ENCODE data around the gene CD28. TPM values are rescaled to one million over a fixed set of nuclear protein-coding genes. Genes with fewer than 3 reads are reported as not detected.

Gene CD28
- total RNA-seq, 1 donor from 2014 or later, result 59.3 TPM

- Mint-ChIP-seq H3K4me1 (ENCODE audit: low read depth) (peaks cover 75% of the 10 kb centered on the region), H3K4me3 (ENCODE audit: low read depth) (no peak overlapping the region), H3K27me3 (ENCODE audit: low read depth) (no peaks in the 10 kb centered on the region), H3K36me3 (ENCODE audit: low read depth) (peaks cover 63% of the 10 kb centered on the region), H3K27ac (peak overlapping the region; percentile 56), H3K9me3 (peaks cover 15% of the 10 kb centered on the region)
- intact Hi-C loops (cut with micrococcal nuclease), result loop anchor here (5.0 kb wide), 1 partner anchor 264 kb away; no protein-coding TSS in a partner anchor
- DNase-seq (ENCODE audit: low spot score), result no peak
Observed at GRCh38 chr2:203743441-203743981, 37.1 kb downstream of the CD28 start.

- intact Hi-C loops (cut with micrococcal nuclease), result loop anchor here (5.0 kb wide), 1 partner anchor 263 kb away; no protein-coding TSS in a partner anchor
- DNase-seq (ENCODE audit: low spot score), result no peak
- H3K27ac Mint-ChIP-seq, result peak overlapping the region; percentile 73
- H3K36me3 Mint-ChIP-seq (ENCODE audit: low read depth), result peaks cover 64% of the 10 kb centered on the region
- no peak overlapping the region for H3K4me3 Mint-ChIP-seq (ENCODE audit: low read depth)
- peaks cover 15% of the 10 kb centered on the region for H3K9me3 Mint-ChIP-seq
- peaks cover 75% of the 10 kb centered on the region for H3K4me1 Mint-ChIP-seq (ENCODE audit: low read depth)
- H3K27me3 Mint-ChIP-seq (ENCODE audit: low read depth), result no peaks in the 10 kb centered on the region
Observed at GRCh38 chr2:203744091-203744490, 37.7 kb downstream of the CD28 start.

GRCh38 chr2:203745267-203745666 lies 38.8 kb downstream of the CD28 start:
- Mint-ChIP-seq H3K36me3 (ENCODE audit: low read depth) (peaks cover 61% of the 10 kb centered on the region), H3K27ac (no peak overlapping the region), H3K27me3 (ENCODE audit: low read depth) (no peaks in the 10 kb centered on the region), H3K4me3 (ENCODE audit: low read depth) (no peak overlapping the region), H3K9me3 (peaks cover 15% of the 10 kb centered on the region), H3K4me1 (ENCODE audit: low read depth) (peaks cover 70% of the 10 kb centered on the region)
- no peak for DNase-seq (ENCODE audit: low spot score)
- intact Hi-C loops (cut with micrococcal nuclease), result no loop called here

- intact Hi-C loops (cut with micrococcal nuclease), result no loop called here
- Mint-ChIP-seq H3K4me3 (ENCODE audit: low read depth) (peak overlapping the region; percentile 22), H3K4me1 (ENCODE audit: low read depth) (peaks cover 52% of the 10 kb centered on the region), H3K27ac (peak overlapping the region; percentile 74), H3K27me3 (ENCODE audit: low read depth) (no peaks in the 10 kb centered on the region), H3K36me3 (ENCODE audit: low read depth) (peaks cover 65% of the 10 kb centered on the region), H3K9me3 (peaks cover 15% of the 10 kb centered on the region)
- no peak for DNase-seq (ENCODE audit: low spot score)
Observed at GRCh38 chr2:203748331-203749126, 42.1 kb downstream of the CD28 start.

DNA sequence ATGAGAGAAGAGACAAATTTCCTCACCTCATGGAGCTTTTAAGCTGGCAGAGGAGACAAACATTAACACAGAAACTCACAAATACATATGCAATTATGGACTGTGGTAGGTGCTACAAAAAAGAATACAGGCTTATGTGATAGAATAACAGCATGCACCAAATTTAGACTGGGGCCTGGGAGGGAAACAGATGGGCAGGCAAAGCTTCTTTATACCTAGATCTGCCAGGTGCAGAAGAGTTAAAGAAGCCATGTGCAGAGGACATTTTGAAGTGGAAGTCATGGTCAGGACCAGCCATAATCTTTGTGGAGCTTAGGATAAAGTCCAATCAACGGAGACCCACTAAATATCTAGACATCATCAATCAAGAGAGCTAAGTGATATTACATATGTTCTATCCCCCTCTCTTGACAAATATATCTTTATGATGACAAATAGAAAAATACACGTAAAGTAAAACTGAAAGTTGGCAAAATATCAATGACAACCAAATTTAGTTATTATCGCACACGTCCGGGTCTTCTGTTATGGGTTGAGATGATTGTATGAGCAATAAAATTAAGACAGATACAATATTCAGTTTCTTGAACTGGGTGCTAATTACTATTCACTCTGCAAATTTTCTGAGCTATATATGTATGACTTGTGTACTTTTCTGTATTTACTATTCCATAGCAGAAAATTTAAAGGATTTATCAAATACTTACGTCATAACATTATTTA lies 44.1 kb downstream of the CD28 start:
- Mint-ChIP-seq H3K9me3 (peaks cover 20% of the 10 kb centered on the region), H3K4me3 (ENCODE audit: low read depth) (no peak overlapping the region), H3K27me3 (ENCODE audit: low read depth) (no peaks in the 10 kb centered on the region), H3K36me3 (ENCODE audit: low read depth) (peaks cover 68% of the 10 kb centered on the region), H3K4me1 (ENCODE audit: low read depth) (peaks cover 43% of the 10 kb centered on the region), H3K27ac (peak overlapping the region; percentile 53)
- DNase-seq (ENCODE audit: low spot score), result no peak
- intact Hi-C loops (cut with micrococcal nuclease), result loop anchor here (1.0 kb wide), 1 partner anchor 9 kb away; no protein-coding TSS in a partner anchor

- no peak for DNase-seq (ENCODE audit: low spot score)
- peaks cover 33% of the 10 kb centered on the region for H3K9me3 Mint-ChIP-seq
- intact Hi-C loops (cut with micrococcal nuclease), result no loop called here
- H3K4me1 Mint-ChIP-seq (ENCODE audit: low read depth), result peaks cover 38% of the 10 kb centered on the region
- peaks cover 71% of the 10 kb centered on the region for H3K36me3 Mint-ChIP-seq (ENCODE audit: low read depth)
- H3K27me3 Mint-ChIP-seq (ENCODE audit: low read depth), result no peaks in the 10 kb centered on the region
- peak overlapping the region; percentile 31 for H3K27ac Mint-ChIP-seq
- H3K4me3 Mint-ChIP-seq (ENCODE audit: low read depth), result no peak overlapping the region
Observed at GRCh38 chr2:203751685-203752271, 45.3 kb downstream of the CD28 start.

DNA sequence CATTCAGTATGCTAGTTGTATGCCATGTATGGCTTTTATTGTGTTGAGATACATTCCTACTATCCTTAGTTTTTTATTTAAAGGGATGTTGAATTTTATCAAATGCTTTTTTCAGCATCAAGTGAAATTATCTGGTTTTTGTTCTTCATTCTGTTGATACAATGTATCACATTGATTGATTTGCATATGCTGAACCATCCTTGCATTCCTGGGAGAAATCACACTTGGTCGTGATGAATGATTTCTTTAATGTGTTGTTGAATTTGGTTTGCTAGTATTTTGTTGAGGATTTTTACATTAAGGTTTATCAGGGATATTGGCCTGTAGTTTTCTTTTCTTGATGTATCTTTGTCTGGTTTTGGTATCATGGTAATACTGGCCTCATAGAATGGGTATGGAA lies 49.7 kb downstream of the CD28 start:
- Mint-ChIP-seq H3K4me3 (ENCODE audit: low read depth) (no peak overlapping the region), H3K36me3 (ENCODE audit: low read depth) (peaks cover 79% of the 10 kb centered on the region), H3K4me1 (ENCODE audit: low read depth) (peaks cover 18% of the 10 kb centered on the region), H3K27ac (no peak overlapping the region), H3K27me3 (ENCODE audit: low read depth) (no peaks in the 10 kb centered on the region), H3K9me3 (peaks cover 47% of the 10 kb centered on the region)
- intact Hi-C loops (cut with micrococcal nuclease), result no loop called here
- no peak for DNase-seq (ENCODE audit: low spot score)

- intact Hi-C loops (cut with micrococcal nuclease), result no loop called here
- DNase-seq (ENCODE audit: low spot score), result no peak
- peaks cover 66% of the 10 kb centered on the region for H3K36me3 Mint-ChIP-seq (ENCODE audit: low read depth)
- no peaks in the 10 kb centered on the region for H3K27me3 Mint-ChIP-seq (ENCODE audit: low read depth)
- no peak overlapping the region for H3K4me3 Mint-ChIP-seq (ENCODE audit: low read depth)
- no peak overlapping the region for H3K27ac Mint-ChIP-seq
- peaks cover 43% of the 10 kb centered on the region for H3K9me3 Mint-ChIP-seq
- peaks cover 35% of the 10 kb centered on the region for H3K4me1 Mint-ChIP-seq (ENCODE audit: low read depth)
Observed at GRCh38 chr2:203758841-203759689, 52.6 kb downstream of the CD28 start.

GRCh38 chr2:203759690-203760365 lies 53.4 kb downstream of the CD28 start:
- Mint-ChIP-seq H3K4me3 (ENCODE audit: low read depth) (no peak overlapping the region), H3K4me1 (ENCODE audit: low read depth) (peaks cover 41% of the 10 kb centered on the region), H3K27me3 (ENCODE audit: low read depth) (no peaks in the 10 kb centered on the region), H3K9me3 (peaks cover 37% of the 10 kb centered on the region), H3K36me3 (ENCODE audit: low read depth) (peaks cover 62% of the 10 kb centered on the region), H3K27ac (no peak overlapping the region)
- intact Hi-C loops (cut with micrococcal nuclease), result no loop called here
- DNase-seq (ENCODE audit: low spot score), result no peak

DNA sequence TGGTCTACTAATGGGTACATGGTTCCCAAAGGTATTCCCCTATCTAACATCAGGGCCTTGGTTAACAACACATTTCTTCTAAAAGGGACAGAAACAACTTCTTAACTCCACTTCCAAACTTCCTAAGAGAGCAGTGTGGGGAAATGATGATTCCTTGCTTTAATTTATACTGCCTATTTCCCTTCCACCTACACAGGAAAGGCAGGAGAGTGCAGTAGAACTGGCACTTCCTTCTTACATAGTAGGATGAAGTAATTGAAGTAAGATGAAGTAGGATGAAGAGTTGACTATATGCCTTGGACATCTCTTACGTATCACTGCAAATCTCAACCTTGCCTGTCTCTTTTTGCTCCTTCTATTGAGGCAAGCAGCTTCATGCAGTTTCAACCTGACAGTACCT lies 54.7 kb downstream of the CD28 start:
- intact Hi-C loops (cut with micrococcal nuclease), result no loop called here

DNA sequence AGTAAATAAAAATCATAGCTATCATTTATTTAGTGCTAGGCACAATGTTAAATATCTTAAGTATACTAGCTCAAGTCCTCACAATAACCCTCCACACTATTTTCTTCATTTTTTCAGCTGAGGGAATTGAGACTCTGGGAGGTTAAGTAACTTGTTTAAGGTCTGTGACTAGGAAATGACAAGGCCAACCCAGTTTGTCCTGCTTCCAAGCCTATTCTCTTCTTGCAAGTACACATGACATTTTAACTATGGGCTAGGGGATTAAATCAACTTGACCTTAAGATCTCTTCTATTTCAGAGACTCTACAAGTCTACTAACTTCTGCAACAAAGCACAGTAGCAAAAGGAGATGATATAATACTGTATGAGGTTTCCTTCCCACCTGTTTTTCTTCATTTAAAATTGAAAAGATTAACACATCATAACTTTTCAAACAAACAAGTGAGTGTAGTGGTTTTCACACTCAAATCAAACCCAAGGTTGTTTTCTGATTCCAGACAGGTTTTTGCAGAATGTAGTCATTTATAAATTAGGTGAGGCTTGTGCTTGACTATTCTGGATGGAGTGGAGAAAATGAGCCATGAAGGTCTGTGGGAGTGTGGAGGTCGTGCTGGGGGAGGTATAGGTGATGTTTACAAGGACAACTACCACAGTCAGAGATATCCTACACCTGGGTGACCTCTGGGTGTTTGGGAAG lies 57.0 kb downstream of the CD28 start:
- Mint-ChIP-seq H3K27ac (peak overlapping the region; percentile 86), H3K36me3 (ENCODE audit: low read depth) (peaks cover 60% of the 10 kb centered on the region), H3K9me3 (peaks cover 17% of the 10 kb centered on the region), H3K4me1 (ENCODE audit: low read depth) (peaks cover 53% of the 10 kb centered on the region), H3K27me3 (ENCODE audit: low read depth) (no peaks in the 10 kb centered on the region), H3K4me3 (ENCODE audit: low read depth) (no peak overlapping the region)
- intact Hi-C loops (cut with micrococcal nuclease), result loop anchor here (1.0 to 2.0 kb wide), 6 partner anchors 19 to 53 kb away; no protein-coding TSS in a partner anchor
- DNase-seq (ENCODE audit: low spot score), result no peak

More for the DNA sequence above, 54.7 kb downstream of the CD28 start:
- peaks cover 62% of the 10 kb centered on the region for H3K36me3 Mint-ChIP-seq (ENCODE audit: low read depth)
- H3K27me3 Mint-ChIP-seq (ENCODE audit: low read depth), result no peaks in the 10 kb centered on the region
- peaks cover 51% of the 10 kb centered on the region for H3K4me1 Mint-ChIP-seq (ENCODE audit: low read depth)
- no peak overlapping the region for H3K27ac Mint-ChIP-seq
- DNase-seq (ENCODE audit: low spot score), result no peak
- peaks cover 24% of the 10 kb centered on the region for H3K9me3 Mint-ChIP-seq
- H3K4me3 Mint-ChIP-seq (ENCODE audit: low read depth), result no peak overlapping the region
